Thyroid gland (tissue), 4 donors: Measurements from ENCODE around the gene C19orf73. TPM values are rescaled to one million over a fixed set of nuclear protein-coding genes. Genes with fewer than 3 reads are reported as not detected.
"Not testable (repeated sequence)": the region's sequence is repeated elsewhere in the genome, so short reads cannot be mapped to it uniquely, and the experiment has no call there.

ENCODE experiments used
- DNase-seq, 2 donors: peaks; one replicate each; pipeline ENCODE4 v3.0.0-alpha.2; 2019
- H3K27ac ChIP-seq, 3 donors: fragments of 200-600 bp; sonication (generic); 1 replicate in 2 of 3; 2 replicates in 1 of 3; pipeline ENCODE4 v1.5.1; 2016 to 2019; ENCODE audit warnings: mild to moderate bottlenecking in 1 of 3, moderate library complexity in 1 of 3
- H3K27me3 ChIP-seq: fragments of 200-600 bp; sonication (generic); one replicate; pipeline ENCODE4 v1.5.1; 2019
- H3K36me3 ChIP-seq, 2 donors: fragments of 200-600 bp; sonication (generic); one replicate each; pipeline ENCODE4 v1.5.1; 2016 to 2019
- H3K4me1 ChIP-seq, 2 donors: fragments of 200-600 bp; sonication (generic); one replicate each; pipeline ENCODE4 v1.5.1; 2017 to 2019
- H3K4me3 ChIP-seq, 3 donors: fragments of 200-600 bp; sonication (generic); replicated peaks in 1 of 3; 1 replicate in 2 of 3; 2 replicates in 1 of 3; pipeline ENCODE4 v1.5.1; 2016; ENCODE audit warnings: mild to moderate bottlenecking in 1 of 3
- H3K9me3 ChIP-seq: fragments of 200-600 bp; sonication (generic); one replicate; pipeline ENCODE4 v1.5.1; 2017
- POLR2A ChIP-seq, 2 donors: fragments of 450-650 bp; IDR thresholded peaks; one replicate each; pipeline ENCODE4 v1.6.1; 2017; ENCODE audit warnings: antibody characterized with exemption in 2 of 2, mild to moderate bottlenecking in 2 of 2, moderate library complexity in 1 of 2
- WGBS, 2 donors: methylation state at CpG; one replicate each; pipeline ENCODE4 v1.1.5; 2017; 5-methylcytosine and 5-hydroxymethylcytosine counted together
- intact Hi-C: fragments of 100-400 bp; cut with DNase I; formaldehyde crosslinking; loops from one replicate; pipeline ENCODE4 v1.15.1; 2023
- total RNA-seq, 4 donors: library from RNA; depleted of rRNA; stranded (reverse); fragments of >200 nt; gene quantifications; one replicate each; pipeline ENCODE4 v1.2.3, GENCODE V29; 2016
- TF ChIP-seq, protein P1 (sequence below), 6 experiments: fragments of 200-600 bp in 3 of 6; fragments of 450-650 bp in 3 of 6; sonication (generic) in 3 of 6; IDR thresholded peaks; one replicate each; pipeline ENCODE4 v1.5.1; 2016 to 2019; ENCODE audit warnings: antibody characterized with exemption in 6 of 6, mild to moderate bottlenecking in 2 of 6, inconsistent platforms in 1 of 6, moderate library complexity in 1 of 6

Gene C19orf73
- total RNA-seq, 4 donors from 2014 or later = 1.7 to 13.4 (median 6.1) TPM

DNA sequence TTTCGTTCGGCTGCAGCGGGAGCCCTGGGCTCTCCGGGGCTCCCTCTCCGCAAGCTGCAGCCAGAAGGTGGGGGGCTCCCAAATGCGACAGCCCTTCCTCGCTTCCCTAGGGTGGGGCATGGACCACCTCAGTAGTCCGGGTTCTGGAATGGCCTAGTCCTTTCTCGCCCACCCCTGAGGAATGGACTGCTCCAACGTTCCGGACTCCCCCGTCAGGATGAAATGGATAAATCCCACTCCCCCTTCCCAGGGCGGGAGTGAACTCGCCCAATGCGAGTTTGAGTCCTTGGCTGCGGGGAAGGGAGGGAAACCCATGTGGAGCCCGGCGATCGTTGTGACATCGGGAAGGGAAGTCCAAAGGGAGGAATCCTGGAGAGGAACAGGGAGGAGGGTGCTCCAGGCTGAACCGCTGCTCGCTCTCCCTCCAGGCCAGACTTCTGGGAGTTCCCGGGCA, 30.7 kb upstream of the C19orf73 start:
- 0 to 1% methylated on average over 20 to 22 of the region's 23 CpGs for WGBS, 2 donors
- peak overlapping the region; percentile 51 to 84 (median 83) for H3K27ac ChIP-seq
- no peaks in the 10 kb centered on the region for H3K9me3 ChIP-seq
- no peak for TF ChIP-seq POLR2A (IDR thresholded peaks at IDR 0.05)
- TF ChIP-seq, protein P1, sequence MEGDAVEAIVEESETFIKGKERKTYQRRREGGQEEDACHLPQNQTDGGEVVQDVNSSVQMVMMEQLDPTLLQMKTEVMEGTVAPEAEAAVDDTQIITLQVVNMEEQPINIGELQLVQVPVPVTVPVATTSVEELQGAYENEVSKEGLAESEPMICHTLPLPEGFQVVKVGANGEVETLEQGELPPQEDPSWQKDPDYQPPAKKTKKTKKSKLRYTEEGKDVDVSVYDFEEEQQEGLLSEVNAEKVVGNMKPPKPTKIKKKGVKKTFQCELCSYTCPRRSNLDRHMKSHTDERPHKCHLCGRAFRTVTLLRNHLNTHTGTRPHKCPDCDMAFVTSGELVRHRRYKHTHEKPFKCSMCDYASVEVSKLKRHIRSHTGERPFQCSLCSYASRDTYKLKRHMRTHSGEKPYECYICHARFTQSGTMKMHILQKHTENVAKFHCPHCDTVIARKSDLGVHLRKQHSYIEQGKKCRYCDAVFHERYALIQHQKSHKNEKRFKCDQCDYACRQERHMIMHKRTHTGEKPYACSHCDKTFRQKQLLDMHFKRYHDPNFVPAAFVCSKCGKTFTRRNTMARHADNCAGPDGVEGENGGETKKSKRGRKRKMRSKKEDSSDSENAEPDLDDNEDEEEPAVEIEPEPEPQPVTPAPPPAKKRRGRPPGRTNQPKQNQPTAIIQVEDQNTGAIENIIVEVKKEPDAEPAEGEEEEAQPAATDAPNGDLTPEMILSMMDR (IDR thresholded peaks at IDR 0.05) = no peak
- H3K4me1 ChIP-seq = peaks cover 23 to 36% of the 10 kb centered on the region in 2 donors
- DNase-seq = peak; percentile 72 to 76
- no peaks in the 10 kb centered on the region for H3K36me3 ChIP-seq
- intact Hi-C loops = loop anchor here (5.0 kb wide), 3 partner anchors 32 to 52 kb away; partner anchors contain the start of genes C19orf73 and PPFIA3
- H3K4me3 ChIP-seq = peak overlapping the region; percentile 27 to 60 (median 49)
- H3K27me3 ChIP-seq = no peaks in the 10 kb centered on the region

GRCh38 chr19:49148784-49149651, 30.1 kb upstream of the C19orf73 start:
- Histone ChIP-seq H3K4me1 (peaks cover 23 to 36% of the 10 kb centered on the region in 2 donors), H3K4me3 (peak overlapping the region; percentile 27 to 60 (median 49)), H3K27ac (peak overlapping the region; percentile 51 to 84 (median 83)), H3K27me3 (no peaks in the 10 kb centered on the region), H3K9me3 (no peaks in the 10 kb centered on the region), H3K36me3 (no peaks in the 10 kb centered on the region)
- peak; percentile 99 to 100 for DNase-seq
- TF ChIP-seq, protein P1 (IDR thresholded peaks at IDR 0.05) = no peak
- peak in 1 of 2 donors; percentile 81 for TF ChIP-seq POLR2A (IDR thresholded peaks at IDR 0.05)
- WGBS, 2 donors = 1 to 3% methylated on average over 20 to 29 of the region's 49 CpGs
- intact Hi-C loops = loop anchor here (5.0 kb wide), 1 partner anchor 52 kb away; no protein-coding TSS in a partner anchor

DNA sequence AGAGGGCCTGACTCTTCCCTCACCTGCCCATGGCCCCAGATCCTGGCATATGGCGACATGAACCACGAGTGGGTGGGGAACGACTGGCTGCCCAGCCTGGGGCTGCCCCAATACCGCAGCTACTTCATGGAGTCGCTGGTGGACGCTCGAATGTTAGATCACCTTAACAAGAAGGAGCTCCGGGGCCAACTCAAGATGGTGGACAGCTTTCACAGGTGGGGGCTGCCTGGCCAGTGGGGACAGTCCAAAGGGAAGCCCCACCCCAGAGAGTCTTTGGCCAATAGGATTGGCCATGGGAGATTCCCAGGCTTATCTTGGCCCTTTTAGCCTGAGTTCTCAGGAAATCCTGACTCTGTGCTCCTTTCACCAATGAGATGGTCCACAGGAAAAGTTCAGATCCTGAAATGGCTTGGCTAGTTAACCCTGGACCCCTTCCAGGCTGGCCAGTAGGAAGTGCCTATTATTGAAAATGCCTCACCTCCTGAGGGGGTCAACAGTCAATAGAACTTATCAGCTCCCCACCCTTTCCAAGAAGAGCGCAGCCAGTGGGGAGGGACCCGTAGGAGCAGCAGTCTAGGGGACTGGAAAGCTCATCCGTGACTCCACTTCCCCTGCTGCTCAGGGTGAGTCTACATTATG, 29.2 kb upstream of the C19orf73 start:
- TF ChIP-seq, protein P1 (IDR thresholded peaks at IDR 0.05) = no peak
- no peak for TF ChIP-seq POLR2A (IDR thresholded peaks at IDR 0.05)
- WGBS, 2 donors = 71 to 79% methylated on average over 8 to 11 of the region's 11 CpGs
- no peak for DNase-seq
- intact Hi-C loops = loop anchor here (5.0 kb wide), 1 partner anchor 51 kb away; no protein-coding TSS in a partner anchor
- Histone ChIP-seq H3K4me3 (peak overlapping the region in 1 of 3 donors; percentile 13), H3K9me3 (no peaks in the 10 kb centered on the region), H3K27ac (peak overlapping the region in 2 of 3 donors; percentile 25 to 83), H3K4me1 (peaks cover 23 to 38% of the 10 kb centered on the region in 2 donors), H3K36me3 (no peaks in the 10 kb centered on the region), H3K27me3 (no peaks in the 10 kb centered on the region)

GRCh38 chr19:49146408-49146770, 27.4 kb upstream of the C19orf73 start:
- intact Hi-C loops = loop anchor here (5.0 kb wide), 1 partner anchor 49 kb away; no protein-coding TSS in a partner anchor
- peaks cover 22 to 41% of the 10 kb centered on the region in 2 donors for H3K4me1 ChIP-seq
- not testable (repeated sequence) for H3K27me3 ChIP-seq, H3K9me3 ChIP-seq, H3K36me3 ChIP-seq, H3K4me3 ChIP-seq, H3K27ac ChIP-seq
- peak; percentile 41 to 50 for DNase-seq
- 19 to 24% methylated on average over 6 to 7 of the region's 7 CpGs for WGBS, 2 donors

GRCh38 chr19:49145573-49146407, 26.8 kb upstream of the C19orf73 start:
- no peaks in the 10 kb centered on the region for H3K27me3 ChIP-seq
- no peak overlapping the region for H3K27ac ChIP-seq
- no peak overlapping the region for H3K4me3 ChIP-seq
- WGBS, 2 donors = 7 to 9% methylated on average over 21 to 26 of the region's 30 CpGs
- H3K36me3 ChIP-seq = no peaks in the 10 kb centered on the region
- no peaks in the 10 kb centered on the region for H3K9me3 ChIP-seq
- TF ChIP-seq, protein P1 (IDR thresholded peaks at IDR 0.05) = peak; percentile 63 to 93 (median 75)
- TF ChIP-seq POLR2A (IDR thresholded peaks at IDR 0.05) = no peak
- intact Hi-C loops = loop anchor here (5.0 kb wide), 1 partner anchor 48 kb away; no protein-coding TSS in a partner anchor
- H3K4me1 ChIP-seq = peaks cover 19 to 35% of the 10 kb centered on the region in 2 donors
- peak; percentile 76 to 77 for DNase-seq
